ENCODE data around the gene CPPED1. TPM values are rescaled to one million over a fixed set of nuclear protein-coding genes. Genes with fewer than 3 reads are reported as not detected.

CPPED1 gene
- total RNA-seq, 4 donors from 2014 or later: 7.3 to 24.5 (median 11.8) TPM

GRCh38 chr16:12837291-12837690 is 33.6 kb upstream of the CPPED1 start:
- Histone ChIP-seq H3K4me1 (no peaks in the 10 kb centered on the region), H3K27ac (no peak overlapping the region), H3K27me3 (peaks cover 17% of the 10 kb centered on the region), H3K36me3 (no peaks in the 10 kb centered on the region), H3K4me3 (no peak overlapping the region), H3K9me3 (peaks cover 0 to 26% (median 0%) of the 10 kb centered on the region in 3 donors)
- ATAC-seq: no peak
- no peak for TF ChIP-seq POLR2A (IDR thresholded peaks at IDR 0.05)
- WGBS, 2 donors (ENCODE audit: low coverage in 1 of 2): 82 to 85% methylated on average over 1 of the region's 1 CpG

DNA sequence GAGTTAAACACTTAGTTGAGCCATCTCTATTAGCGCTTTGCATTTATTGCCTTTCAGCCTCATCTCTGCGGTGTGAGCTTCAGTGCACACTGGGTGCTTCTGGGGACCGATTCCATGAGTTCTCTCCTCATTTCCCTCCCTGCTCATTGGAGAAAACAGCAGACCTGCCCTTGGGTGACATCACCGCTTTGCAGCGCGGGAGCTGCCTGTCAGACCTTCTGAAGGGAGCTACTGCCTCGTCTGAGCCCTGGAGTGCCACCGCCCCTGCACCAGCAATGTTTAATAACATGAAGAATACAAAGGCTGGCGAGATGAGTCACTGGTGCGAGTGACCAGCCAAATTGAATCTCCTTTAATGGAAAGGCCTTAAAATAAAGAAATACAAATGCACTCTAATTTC is 30.2 kb upstream of the CPPED1 start:
- 42 to 80% methylated on average over 2 to 9 of the region's 10 CpGs for WGBS, 2 donors (ENCODE audit: low coverage in 1 of 2)
- Histone ChIP-seq H3K4me1 (no peaks in the 10 kb centered on the region), H3K27ac (no peak overlapping the region), H3K4me3 (no peak overlapping the region), H3K9me3 (peaks cover 0 to 25% (median 0%) of the 10 kb centered on the region in 3 donors), H3K36me3 (no peaks in the 10 kb centered on the region), H3K27me3 (peaks cover 16% of the 10 kb centered on the region)
- no peak for TF ChIP-seq POLR2A (IDR thresholded peaks at IDR 0.05)
- no peak for ATAC-seq

DNA sequence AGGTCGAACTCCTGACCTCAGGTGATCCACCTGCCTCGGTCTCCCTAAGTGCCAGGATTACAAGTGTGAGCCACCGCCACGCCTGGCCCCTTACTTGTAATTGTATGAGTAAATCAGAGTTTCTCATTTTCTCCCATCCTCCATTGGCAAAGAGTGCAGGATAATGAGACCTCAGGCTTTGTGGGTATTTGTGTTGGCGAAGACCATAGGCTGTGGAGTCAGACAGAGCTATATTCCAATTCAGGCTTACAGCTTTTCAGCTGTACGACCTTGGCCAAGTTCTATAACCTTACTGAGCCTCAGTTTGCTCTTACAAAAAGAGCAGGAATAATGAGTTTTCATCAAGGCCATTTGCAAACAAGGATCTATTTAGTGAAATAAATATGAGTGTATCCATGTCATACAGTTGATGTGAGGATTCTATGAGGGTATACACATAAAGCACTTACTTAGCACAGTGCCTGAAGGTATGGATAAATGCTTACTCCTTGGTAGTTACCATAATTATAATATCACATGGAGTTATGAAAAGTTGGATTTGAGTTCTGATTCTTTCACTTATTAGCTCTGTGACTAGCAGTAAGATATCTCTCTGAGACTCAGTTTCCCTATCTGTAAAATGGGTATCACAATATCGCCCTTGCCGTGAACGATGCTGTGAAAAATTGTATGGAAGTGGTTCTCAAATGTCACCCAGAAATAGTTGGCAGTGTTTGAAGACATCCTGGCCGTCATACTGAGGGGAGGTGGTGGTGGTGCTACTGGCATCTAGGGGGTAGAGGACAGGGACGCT is 25.6 kb upstream of the CPPED1 start:
- H3K4me3 ChIP-seq: no peak overlapping the region
- H3K27me3 ChIP-seq: peaks cover 18% of the 10 kb centered on the region
- 73 to 89% methylated on average over 7 to 10 of the region's 11 CpGs for WGBS, 2 donors (ENCODE audit: low coverage in 1 of 2)
- no peak for TF ChIP-seq CTCF (IDR thresholded peaks at IDR 0.05)
- TF ChIP-seq POLR2AphosphoS5 (IDR thresholded peaks at IDR 0.05): no peak
- TF ChIP-seq EP300 (IDR thresholded peaks at IDR 0.05): no peak
- TF ChIP-seq POLR2A (IDR thresholded peaks at IDR 0.05): no peak
- no peak overlapping the region for H3K27ac ChIP-seq
- ATAC-seq: no peak
- no peaks in the 10 kb centered on the region for H3K9me3 ChIP-seq
- no peaks in the 10 kb centered on the region for H3K36me3 ChIP-seq
- no peaks in the 10 kb centered on the region for H3K4me1 ChIP-seq

DNA sequence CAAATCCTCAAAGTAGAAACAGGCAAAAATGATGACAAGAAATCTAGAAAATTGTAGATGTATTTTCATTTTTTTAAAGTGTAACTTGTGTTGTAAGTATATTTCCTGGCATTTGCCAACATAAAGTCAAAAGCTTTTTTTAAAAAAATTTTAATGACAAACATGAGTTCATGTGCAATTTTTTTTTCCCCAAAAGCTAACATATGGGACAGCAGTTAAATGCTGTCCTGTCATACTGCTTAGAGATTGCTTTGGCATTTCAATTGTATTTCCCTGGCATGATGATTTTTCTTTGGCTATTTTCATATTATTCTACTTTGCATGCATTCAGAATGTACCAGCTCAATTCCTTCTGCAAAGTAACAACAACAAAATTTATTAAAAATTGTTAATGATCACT is 24.5 kb upstream of the CPPED1 start:
- no peak overlapping the region for H3K27ac ChIP-seq
- TF ChIP-seq CTCF (IDR thresholded peaks at IDR 0.05) (no peak), POLR2A (IDR thresholded peaks at IDR 0.05) (no peak), POLR2AphosphoS5 (IDR thresholded peaks at IDR 0.05) (no peak), EP300 (IDR thresholded peaks at IDR 0.05) (no peak)
- no peaks in the 10 kb centered on the region for H3K4me1 ChIP-seq
- H3K36me3 ChIP-seq: no peaks in the 10 kb centered on the region
- ATAC-seq: no peak
- no peak overlapping the region for H3K4me3 ChIP-seq
- H3K27me3 ChIP-seq: peaks cover 18% of the 10 kb centered on the region
- no peaks in the 10 kb centered on the region for H3K9me3 ChIP-seq

GRCh38 chr16:12826559-12826958 is 22.9 kb upstream of the CPPED1 start:
- ATAC-seq: no peak
- Histone ChIP-seq H3K27ac (no peak overlapping the region), H3K27me3 (peaks cover 18% of the 10 kb centered on the region), H3K36me3 (no peaks in the 10 kb centered on the region), H3K9me3 (no peaks in the 10 kb centered on the region), H3K4me1 (no peaks in the 10 kb centered on the region), H3K4me3 (no peak overlapping the region)
- WGBS, 2 donors (ENCODE audit: low coverage in 1 of 2): 42 to 70% methylated on average over 3 of the region's 3 CpGs
- TF ChIP-seq POLR2AphosphoS5 (IDR thresholded peaks at IDR 0.05) (no peak), POLR2A (IDR thresholded peaks at IDR 0.05) (no peak), CTCF (IDR thresholded peaks at IDR 0.05) (no peak), EP300 (IDR thresholded peaks at IDR 0.05) (no peak)

Data from gastroesophageal sphincter (tissue), 4 donors.